Left colon (tissue), 2 donors: ENCODE data around the gene PIWIL4. TPM values are rescaled to one million over a fixed set of nuclear protein-coding genes. Genes with fewer than 3 reads are reported as not detected.

Experiments used
- ATAC-seq: fragments of 200-7000 bp; cut with Tn5 transposase; one replicate; pipeline ENCODE4 v1.9.1; 2020; ENCODE audit warnings: mild to moderate bottlenecking, moderate library complexity
- DNase-seq, 2 donors: peaks; one replicate each; pipeline ENCODE4 v3.0.0-alpha.2; 2020
- intact Hi-C, 2 donors: fragments of 100-400 bp; cut with DNase I in 1 of 2; cut with micrococcal nuclease in 1 of 2; formaldehyde crosslinking; loops; one replicate each; pipeline versions ENCODE4 v1.11.2 to v1.14.0; 2022; cut with DNase I, micrococcal nuclease
- total RNA-seq, 2 donors: library from RNA; stranded (reverse); fragmentation: NEBNext Ultra II Directional; extraction: Animal tissue kit (Norgen Biotek cat#: 25700); gene quantifications; one replicate each; pipeline ENCODE4 v1.2.1, GENCODE V29; 2021
- donor health status: DM: no; HTN: no; CAD: no.
- donor health status: DM: yes; HTN: yes; CAD: no.

The PIWIL4 gene
- total RNA-seq, 2 donors from 2014 or later: 5.9 to 7.5 TPM

GRCh38 chr11:94649964-94650623 lies 82.9 kb downstream of the PIWIL4 start:
- no peak for ATAC-seq
- intact Hi-C loops: no loop called here
- DNase-seq: no peak

GRCh38 chr11:94650756-94651155 lies 83.6 kb downstream of the PIWIL4 start:
- intact Hi-C loops: no loop called here
- ATAC-seq (no peak), DNase-seq (peak; percentile 21 to 50)

- intact Hi-C loops: no loop called here
- ATAC-seq: no peak
- no peak for DNase-seq
These were observed 85.6 kb downstream of the PIWIL4 start for GRCh38 chr11:94652735-94653284.

- intact Hi-C loops: no loop called here
- no peak for ATAC-seq
- DNase-seq: no peak
These were observed 86.4 kb downstream of the PIWIL4 start for GRCh38 chr11:94653561-94653960.

- ATAC-seq (no peak), DNase-seq (no peak)
- intact Hi-C loops: no loop called here
These were observed 87.0 kb downstream of the PIWIL4 start for GRCh38 chr11:94654201-94654600.

GRCh38 chr11:94655291-94655690 lies 88.1 kb downstream of the PIWIL4 start:
- intact Hi-C loops: no loop called here
- DNase-seq: no peak
- no peak for ATAC-seq

- ATAC-seq (no peak), DNase-seq (no peak)
- intact Hi-C loops: no loop called here
These were observed 88.8 kb downstream of the PIWIL4 start for GRCh38 chr11:94655956-94656355.

- no peak for ATAC-seq
- DNase-seq: no peak
- intact Hi-C loops: no loop called here
These were observed 89.8 kb downstream of the PIWIL4 start for GRCh38 chr11:94656968-94657367.

- DNase-seq (no peak), ATAC-seq (no peak)
- intact Hi-C loops: no loop called here
These were observed 90.5 kb downstream of the PIWIL4 start for GRCh38 chr11:94657629-94658028.

- ATAC-seq: no peak
- DNase-seq: no peak
- intact Hi-C loops: no loop called here
These were observed 91.2 kb downstream of the PIWIL4 start for GRCh38 chr11:94658386-94658785.

GRCh38 chr11:94658888-94659287 lies 91.7 kb downstream of the PIWIL4 start:
- DNase-seq (no peak), ATAC-seq (no peak)
- intact Hi-C loops: no loop called here

GRCh38 chr11:94661444-94661843 lies 94.3 kb downstream of the PIWIL4 start:
- ATAC-seq (no peak), DNase-seq (no peak)
- intact Hi-C loops: no loop called here

GRCh38 chr11:94662065-94662779 lies 95.1 kb downstream of the PIWIL4 start:
- intact Hi-C loops: no loop called here
- no peak for ATAC-seq
- DNase-seq: no peak

- DNase-seq (no peak), ATAC-seq (no peak)
- intact Hi-C loops: no loop called here
These were observed 95.8 kb downstream of the PIWIL4 start for GRCh38 chr11:94662846-94663390.

- ATAC-seq: no peak
- no peak for DNase-seq
- intact Hi-C loops: no loop called here
These were observed 97.2 kb downstream of the PIWIL4 start for GRCh38 chr11:94664346-94664745.

- intact Hi-C loops: no loop called here
- ATAC-seq: no peak
- no peak for DNase-seq
These were observed 98.0 kb downstream of the PIWIL4 start for GRCh38 chr11:94665116-94665659.

- intact Hi-C loops: no loop called here
- no peak for ATAC-seq
- no peak for DNase-seq
These were observed 99.9 kb downstream of the PIWIL4 start for GRCh38 chr11:94666792-94667721.

GRCh38 chr11:94668212-94668793 lies 101.1 kb downstream of the PIWIL4 start:
- DNase-seq (no peak), ATAC-seq (no peak)
- intact Hi-C loops: no loop called here

GRCh38 chr11:94669023-94669422 lies 101.9 kb downstream of the PIWIL4 start:
- no peak for DNase-seq
- intact Hi-C loops: no loop called here
- no peak for ATAC-seq
